PFSK-1 (cell line): ENCODE data around the gene NEBL.

Experiments
- SIN3A ChIP-seq: IDR thresholded peaks from 2 replicates; pipeline ENCODE4 v1.6.1; 2012; ENCODE audit warnings: mild to moderate bottlenecking, low read length, moderate library complexity, borderline replicate concordance; ENCODE audit not compliant: insufficient read depth
- TF ChIP-seq, protein P1 (sequence below), 2 experiments: IDR thresholded peaks; 2 replicates each; pipeline versions ENCODE4 v1.6.1 to v1.8.0; 2011 to 2012; ENCODE audit warnings: low read depth in 2 of 2, low read length in 2 of 2, control low read depth in 1 of 2, inconsistent platforms in 1 of 2, mild to moderate bottlenecking in 1 of 2, moderate library complexity in 1 of 2; ENCODE audit not compliant: insufficient read depth in 1 of 2

DNA sequence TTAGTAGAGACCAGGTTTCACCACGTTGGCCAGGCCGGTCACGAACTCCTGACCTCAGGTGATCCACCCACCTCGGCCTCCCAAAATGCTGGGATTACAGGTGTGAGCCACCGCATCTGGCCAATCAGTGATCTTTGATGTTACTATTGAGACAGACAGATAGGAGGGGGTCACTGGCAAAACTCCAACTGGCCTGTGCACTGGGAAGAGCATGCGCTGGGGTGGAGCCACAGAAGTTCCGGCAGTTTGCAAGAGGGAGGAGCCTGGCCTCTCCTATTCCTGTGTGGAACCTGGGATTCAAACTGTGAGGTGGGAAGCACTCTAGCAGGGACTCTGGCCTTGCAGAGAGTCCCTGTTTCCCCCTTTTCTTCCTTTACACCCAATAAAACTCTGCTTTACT lies 60.7 kb downstream of the NEBL start:
- TF ChIP-seq, protein P1, sequence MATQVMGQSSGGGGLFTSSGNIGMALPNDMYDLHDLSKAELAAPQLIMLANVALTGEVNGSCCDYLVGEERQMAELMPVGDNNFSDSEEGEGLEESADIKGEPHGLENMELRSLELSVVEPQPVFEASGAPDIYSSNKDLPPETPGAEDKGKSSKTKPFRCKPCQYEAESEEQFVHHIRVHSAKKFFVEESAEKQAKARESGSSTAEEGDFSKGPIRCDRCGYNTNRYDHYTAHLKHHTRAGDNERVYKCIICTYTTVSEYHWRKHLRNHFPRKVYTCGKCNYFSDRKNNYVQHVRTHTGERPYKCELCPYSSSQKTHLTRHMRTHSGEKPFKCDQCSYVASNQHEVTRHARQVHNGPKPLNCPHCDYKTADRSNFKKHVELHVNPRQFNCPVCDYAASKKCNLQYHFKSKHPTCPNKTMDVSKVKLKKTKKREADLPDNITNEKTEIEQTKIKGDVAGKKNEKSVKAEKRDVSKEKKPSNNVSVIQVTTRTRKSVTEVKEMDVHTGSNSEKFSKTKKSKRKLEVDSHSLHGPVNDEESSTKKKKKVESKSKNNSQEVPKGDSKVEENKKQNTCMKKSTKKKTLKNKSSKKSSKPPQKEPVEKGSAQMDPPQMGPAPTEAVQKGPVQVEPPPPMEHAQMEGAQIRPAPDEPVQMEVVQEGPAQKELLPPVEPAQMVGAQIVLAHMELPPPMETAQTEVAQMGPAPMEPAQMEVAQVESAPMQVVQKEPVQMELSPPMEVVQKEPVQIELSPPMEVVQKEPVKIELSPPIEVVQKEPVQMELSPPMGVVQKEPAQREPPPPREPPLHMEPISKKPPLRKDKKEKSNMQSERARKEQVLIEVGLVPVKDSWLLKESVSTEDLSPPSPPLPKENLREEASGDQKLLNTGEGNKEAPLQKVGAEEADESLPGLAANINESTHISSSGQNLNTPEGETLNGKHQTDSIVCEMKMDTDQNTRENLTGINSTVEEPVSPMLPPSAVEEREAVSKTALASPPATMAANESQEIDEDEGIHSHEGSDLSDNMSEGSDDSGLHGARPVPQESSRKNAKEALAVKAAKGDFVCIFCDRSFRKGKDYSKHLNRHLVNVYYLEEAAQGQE (IDR thresholded peaks at IDR 0.05; ENCODE audit: insufficient read depth in 1 of 2, low read depth in 2 of 2, low read length in 2 of 2), result no peak
- no peak for TF ChIP-seq SIN3A
